Urothelium cell line (cell line): ENCODE results near the gene PDPK1.
A peak's percentile ranks its signal among the peaks of the same experiment; 100 is the strongest.
"Not testable (repeated sequence)": the region's sequence is repeated elsewhere in the genome, so short reads cannot be mapped to it uniquely, and the experiment has no call there.

Source experiments
- DNase-seq: peaks from one replicate; pipeline ENCODE4 v3.0.0; 2011; ENCODE audit warnings: low spot score, mixed read lengths
- FAIRE-seq: peaks from 2 replicates; lab custom pipeline; 2011; peaks lifted over from hg19 to GRCh38; lab: Jason Lieb, UNC

PDPK1 gene

DNA sequence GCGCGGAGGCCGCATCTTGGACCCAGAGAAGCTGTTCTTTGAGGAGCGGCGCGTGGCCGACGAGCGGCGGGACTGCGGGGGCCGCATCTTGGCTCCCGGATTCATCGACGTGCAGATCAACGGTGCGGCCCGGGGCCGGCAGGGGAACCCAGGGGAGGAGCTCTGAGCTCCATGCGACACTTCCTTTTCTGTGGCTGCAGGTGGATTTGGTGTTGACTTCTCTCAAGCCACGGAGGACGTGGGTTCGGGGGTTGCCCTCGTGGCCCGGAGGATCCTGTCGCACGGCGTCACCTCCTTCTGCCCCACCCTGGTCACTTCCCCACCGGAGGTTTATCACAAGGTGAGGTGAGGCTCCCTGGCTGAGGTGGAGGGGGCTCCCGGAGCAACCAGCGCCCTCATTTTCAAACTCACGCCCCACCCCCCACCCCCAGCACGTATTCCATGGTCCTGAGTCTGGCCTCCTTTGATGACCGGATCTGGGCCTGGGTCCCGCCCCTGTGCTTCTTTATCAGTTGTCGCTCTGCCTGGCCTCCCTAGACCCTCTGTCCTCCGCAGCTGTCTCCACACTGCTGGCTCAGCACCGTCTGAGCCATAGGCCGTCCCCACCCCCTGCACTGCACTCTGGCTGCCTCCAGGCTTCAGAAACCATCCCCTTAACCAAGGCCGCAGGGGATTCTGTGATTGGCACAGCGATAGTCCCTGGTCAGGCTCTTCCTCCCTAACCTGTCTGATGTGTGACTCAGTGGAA lies 16.9 kb upstream of the PDPK1 start:
- DNase-seq (peak; percentile 62), FAIRE-seq (no peak)

DNA sequence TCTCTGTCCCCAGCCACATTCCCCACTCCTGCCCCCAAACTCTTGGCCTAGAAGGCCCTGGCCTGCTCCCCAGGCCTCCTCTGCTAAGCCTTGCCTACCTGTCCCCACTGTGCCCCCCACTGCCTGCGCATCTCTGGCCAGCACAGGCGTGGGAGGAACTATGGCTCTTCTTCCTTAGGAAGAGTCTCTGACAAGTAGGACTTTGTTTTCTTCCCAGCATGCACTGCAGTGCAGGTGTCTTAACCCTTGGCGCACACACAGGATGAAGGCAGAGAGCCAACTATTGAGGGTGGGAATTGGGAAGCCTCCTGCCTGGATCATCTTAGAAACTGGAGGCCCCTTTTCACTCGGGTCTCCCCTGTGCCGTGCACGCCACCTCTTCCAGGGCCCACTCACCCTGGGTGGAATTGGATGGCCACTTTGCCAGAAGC lies 14.0 kb upstream of the PDPK1 start:
- no peak for FAIRE-seq

GRCh38 chr16:2524339-2524938 lies 13.4 kb upstream of the PDPK1 start:
- no peak for DNase-seq
- no peak for FAIRE-seq

More for the DNA sequence above, 14.0 kb upstream of the PDPK1 start:
- no peak for DNase-seq

DNA sequence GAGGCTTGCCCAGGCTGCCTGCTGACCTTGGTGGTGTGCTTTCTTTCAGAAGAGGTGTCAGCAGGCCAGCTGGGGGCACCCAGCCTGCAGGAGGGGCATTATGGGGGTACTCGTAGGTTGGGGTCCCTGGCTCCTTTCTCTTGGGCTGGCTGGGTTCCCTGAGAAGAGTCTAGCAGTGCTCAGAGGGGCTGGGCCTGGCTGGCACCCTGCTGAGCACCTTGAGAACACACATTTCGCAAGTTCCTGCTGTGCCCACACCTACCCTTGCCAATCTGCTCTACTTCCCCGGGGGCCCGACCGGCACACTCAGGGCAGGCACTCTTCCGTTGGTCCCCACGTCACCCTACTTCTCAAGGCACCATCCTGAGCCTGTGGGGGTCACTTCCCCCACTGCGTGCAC lies 11.7 kb upstream of the PDPK1 start:
- no peak for DNase-seq
- no peak for FAIRE-seq

DNA sequence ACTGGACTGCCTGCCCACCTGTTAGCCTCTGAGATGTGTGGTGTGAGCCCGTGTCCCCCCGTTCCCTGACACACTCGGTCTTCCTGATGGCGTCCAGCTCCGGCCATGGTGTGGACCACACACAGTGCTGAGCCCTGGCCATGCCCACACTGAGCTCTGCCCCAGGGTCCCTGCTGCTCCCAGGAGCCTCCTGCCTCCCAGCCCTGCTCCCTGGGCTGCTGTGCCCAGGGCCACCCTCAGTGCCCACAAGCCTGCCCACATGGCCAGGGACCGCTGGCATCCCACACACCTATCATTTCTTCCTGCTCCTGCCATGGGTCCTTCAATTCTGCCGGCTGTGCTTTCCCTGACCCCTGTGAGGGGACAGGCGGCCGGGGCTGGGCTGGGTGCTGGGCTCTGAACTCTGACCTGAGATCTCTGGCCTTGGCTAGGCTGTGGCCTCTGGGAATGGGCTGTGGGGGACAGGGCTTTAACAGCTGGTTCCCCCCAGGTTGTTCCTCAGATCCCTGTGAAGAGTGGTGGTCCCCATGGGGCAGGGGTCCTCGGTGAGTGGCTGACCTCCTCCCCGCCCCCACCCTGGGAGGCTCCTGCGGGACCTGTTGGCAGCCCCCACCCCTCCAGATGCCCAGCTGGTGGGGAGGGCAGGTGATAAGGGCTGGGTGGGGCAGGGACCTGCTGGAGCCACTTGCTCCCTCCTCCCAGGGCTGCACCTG lies 10.6 kb upstream of the PDPK1 start:
- DNase-seq (no peak), FAIRE-seq (no peak)

- no peak for FAIRE-seq
- no peak for DNase-seq
These were observed 10.1 kb upstream of the PDPK1 start for GRCh38 chr16:2527784-2528100.

DNA sequence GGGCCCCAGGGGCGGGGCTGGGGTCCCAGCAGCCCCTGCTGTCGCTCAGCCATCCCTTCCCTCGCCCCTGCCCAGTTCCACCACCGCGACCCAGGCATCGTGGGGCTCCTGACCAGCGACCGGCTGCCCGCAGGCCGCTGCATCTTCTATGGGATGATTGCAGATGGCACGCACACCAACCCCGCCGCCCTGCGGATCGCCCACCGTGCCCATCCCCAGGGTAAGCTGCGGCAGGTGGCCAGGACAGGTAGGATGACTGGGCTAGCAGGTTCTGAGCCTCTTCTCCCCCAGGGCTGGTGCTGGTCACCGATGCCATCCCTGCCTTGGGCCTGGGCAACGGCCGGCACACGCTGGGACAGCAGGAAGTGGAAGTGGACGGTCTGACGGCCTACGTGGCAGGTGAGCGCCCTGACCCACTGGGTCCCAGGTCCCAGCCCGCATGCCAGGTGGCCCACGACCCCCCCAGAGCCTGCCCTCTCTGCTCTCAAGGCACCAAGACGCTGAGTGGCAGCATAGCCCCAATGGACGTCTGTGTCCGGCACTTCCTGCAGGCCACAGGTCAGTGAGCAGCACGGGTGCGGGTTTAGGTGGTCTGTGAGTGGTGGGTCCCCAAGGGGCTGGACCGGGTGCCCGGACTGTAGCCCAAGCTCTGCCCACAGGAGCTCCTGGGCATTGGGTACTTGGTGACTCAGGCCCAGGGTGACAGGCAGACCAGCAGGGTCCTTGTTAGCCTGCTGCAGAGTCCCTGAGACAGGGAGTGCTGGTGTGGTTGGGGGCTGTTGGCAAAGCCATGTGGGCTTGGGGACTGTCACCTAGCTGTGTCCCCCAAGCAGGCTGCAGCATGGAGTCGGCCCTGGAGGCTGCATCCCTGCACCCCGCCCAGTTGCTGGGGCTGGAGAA lies 9.4 kb upstream of the PDPK1 start:
- no peak for DNase-seq
- FAIRE-seq, result no peak

- no peak for FAIRE-seq
- DNase-seq, result no peak
These were observed 8.5 kb upstream of the PDPK1 start for GRCh38 chr16:2529061-2529931.

- no peak for DNase-seq
- FAIRE-seq, result peak; percentile 37
These were observed 7.7 kb upstream of the PDPK1 start for GRCh38 chr16:2529961-2530628.

DNA sequence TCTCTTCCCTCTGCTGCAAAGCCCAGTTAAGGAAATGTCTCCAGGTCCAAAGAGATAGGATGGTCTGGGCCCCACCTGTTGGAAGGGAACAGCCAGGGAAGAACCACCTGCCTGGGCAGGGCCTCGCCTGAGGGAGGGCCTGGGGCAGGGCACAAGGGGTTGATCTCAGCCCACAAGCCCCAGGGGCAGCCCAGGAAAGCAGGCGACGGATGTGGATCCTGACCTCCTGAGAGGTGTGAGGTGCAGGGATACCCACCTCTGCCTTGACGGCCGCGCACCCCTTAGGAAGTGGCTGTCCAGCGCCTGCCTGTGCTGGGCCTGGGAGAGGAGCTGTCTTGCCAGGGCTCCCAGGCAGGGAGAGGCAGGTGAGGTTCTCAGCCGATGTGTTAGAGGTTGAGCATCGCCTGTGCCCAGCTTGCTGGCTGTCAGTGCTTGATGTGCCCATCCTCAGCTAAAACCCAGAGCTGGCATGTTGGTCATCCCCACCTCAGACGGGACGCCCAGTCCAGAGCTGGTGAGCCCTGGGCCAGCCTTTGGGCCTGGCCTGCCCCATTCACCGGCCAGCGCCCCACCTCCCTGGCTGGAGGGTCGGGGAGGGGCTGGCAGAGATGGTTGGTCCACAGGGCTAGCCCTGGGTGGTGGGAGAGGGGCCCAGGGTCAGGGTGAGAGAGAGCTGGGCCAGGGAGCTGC lies 7.0 kb upstream of the PDPK1 start:
- FAIRE-seq (no peak), DNase-seq (no peak)

DNA sequence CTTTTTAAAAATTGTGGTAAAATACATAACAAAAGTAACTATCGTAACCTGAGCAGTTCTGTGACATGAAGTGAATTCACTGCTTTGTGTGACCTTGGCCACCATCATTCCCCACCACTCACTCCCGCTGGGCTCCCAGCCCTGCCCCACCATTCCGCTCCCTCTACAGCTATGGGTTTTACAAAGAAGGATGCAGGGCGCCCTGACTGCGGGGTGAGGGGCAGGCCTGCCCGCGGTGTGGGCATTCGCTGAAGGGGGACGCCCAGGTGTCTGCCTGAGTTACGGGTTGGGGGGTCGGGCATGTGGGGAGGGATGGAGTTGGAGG lies 6.5 kb upstream of the PDPK1 start, which contains the start of gene CEMP1:
CEMP1 (minus strand) TSS at position 38 of the 325 bp plus-strand sequence. CDS start 335 bp downstream, outside the sequence.
- DNase-seq (no peak), FAIRE-seq (no peak)

- DNase-seq (peak; percentile 98), FAIRE-seq (peak; percentile 95)
These were observed 5.9 kb upstream of the PDPK1 start for GRCh38 chr16:2531696-2532493.

GRCh38 chr16:2532494-2533141 lies 5.2 kb upstream of the PDPK1 start:
- peak; percentile 59 for DNase-seq
- peak; percentile 91 for FAIRE-seq

GRCh38 chr16:2533142-2533755 lies 4.6 kb upstream of the PDPK1 start:
- DNase-seq, FAIRE-seq: not testable (repeated sequence)

- FAIRE-seq (no peak), DNase-seq (no peak)
These were observed 3.9 kb upstream of the PDPK1 start for GRCh38 chr16:2533912-2534311.

- DNase-seq, FAIRE-seq: not testable (repeated sequence)
These were observed 3.5 kb upstream of the PDPK1 start for GRCh38 chr16:2534335-2534734.

GRCh38 chr16:2535625-2536013 lies 2.2 kb upstream of the PDPK1 start:
- no peak for FAIRE-seq
- DNase-seq, result no peak
